HepG2 (cell line): ENCODE results near the gene FGF19. TPM values are rescaled to one million over a fixed set of nuclear protein-coding genes. Genes with fewer than 3 reads are reported as not detected.

Experiments used
- ATAC-seq: fragments of 200-7000 bp; cut with Tn5 transposase; 3 replicates; pipeline ENCODE4 v1.9.1; 2020; ENCODE audit warnings: mild to moderate bottlenecking, moderate library complexity
- BruUV-seq: library from RNA; stranded (reverse); fragments of 400-500 nt; replicated peaks from 2 replicates; lab custom pipeline; 2021; lab: Mats Ljungman, UMichigan
- CTCF ChIA-PET: fragments of 300-600 bp; formaldehyde crosslinking; extraction: SDS; loops from one replicate; lab custom pipeline; 2021; ENCODE audit warnings: low total read pairs, inconsistent platforms, low intra/inter-chr PET ratio; lab: Yijun Ruan, JAX
- POLR2A ChIA-PET: fragments of 350-600 bp; sonication (Branson Sonifier 250); formaldehyde crosslinking; loops from one replicate; lab custom pipeline; 2020; ENCODE audit warnings: antibody characterized with exemption, inconsistent platforms; lab: Yijun Ruan, JAX
- DNase-seq: peaks from one replicate; pipeline ENCODE4 v3.0.0-alpha.2; 2015; ENCODE audit warnings: low spot score
- FAIRE-seq: peaks from 3 replicates; lab custom pipeline; 2011; peaks lifted over from hg19 to GRCh38; lab: Jason Lieb, UNC
- H2AFZ ChIP-seq: one replicate; pipeline ENCODE4 v1.6.1; 2011; ENCODE audit warnings: low read length, inconsistent platforms
- H3K27ac ChIP-seq: fragments of 300-600 bp; 3 replicates; pipeline ENCODE4 v1.8.0; 2011; ENCODE audit warnings: mixed run types, mild to moderate bottlenecking, mixed read lengths, low read length, inconsistent platforms; ENCODE audit not compliant: insufficient read depth; ENCODE audit errors: extremely low read length
- H3K27me3 ChIP-seq, 2 experiments: fragments of 200-600 bp in 1 of 2; 2 replicates in 1 of 2; 3 replicates in 1 of 2; pipeline versions ENCODE4 v1.6.0 to v1.8.0; 2011; ENCODE audit warnings: low read length in 2 of 2, mild to moderate bottlenecking in 2 of 2, moderate library complexity in 2 of 2, inconsistent platforms in 1 of 2; ENCODE audit not compliant: insufficient read depth in 2 of 2, control insufficient read depth in 1 of 2
- H3K36me3 ChIP-seq, 2 experiments: fragments of 200-600 bp in 1 of 2; replicated peaks in 1 of 2; 2 replicates in 1 of 2; 3 replicates in 1 of 2; pipeline versions ENCODE4 v1.5.1 to v1.8.0; 2011; ENCODE audit warnings: low read length in 2 of 2, inconsistent platforms in 1 of 2; ENCODE audit not compliant: insufficient read depth in 2 of 2, control insufficient read depth in 1 of 2
- H3K4me1 ChIP-seq: 2 replicates; pipeline ENCODE4 v1.5.1; 2012; ENCODE audit warnings: low read length, inconsistent platforms; ENCODE audit not compliant: insufficient read depth
- H3K4me2 ChIP-seq: 2 replicates; pipeline ENCODE4 v1.6.0; 2011; ENCODE audit warnings: low read depth, low read length, inconsistent platforms
- H3K4me3 ChIP-seq, 3 experiments: fragments of 200-600 bp in 1 of 3; sonication (generic), shearing (Covaris generic) in 1 of 3; replicated peaks in 1 of 3; 2 replicates each; pipeline ENCODE4 v1.5.1; 2011 to 2016; ENCODE audit warnings: low read length in 3 of 3, inconsistent platforms in 2 of 3, low read depth in 2 of 3, mild to moderate bottlenecking in 2 of 3, control low read depth in 1 of 3, mixed read lengths in 1 of 3; ENCODE audit not compliant: insufficient read depth in 1 of 3
- H3K79me2 ChIP-seq: one replicate; pipeline ENCODE4 v1.6.1; 2011; ENCODE audit warnings: low read length, inconsistent platforms; ENCODE audit not compliant: insufficient read depth
- H3K9ac ChIP-seq: 2 replicates; pipeline ENCODE4 v1.6.0; 2011; ENCODE audit warnings: mild to moderate bottlenecking, low read depth, low read length, inconsistent platforms; ENCODE audit not compliant: insufficient read depth
- H3K9me3 ChIP-seq: 2 replicates; pipeline ENCODE4 v1.5.1; 2012; ENCODE audit warnings: mild to moderate bottlenecking, low read length
- H4K20me1 ChIP-seq: 2 replicates; pipeline ENCODE4 v1.6.0; 2011; ENCODE audit warnings: inconsistent platforms, mild to moderate bottlenecking, low read length, moderate library complexity; ENCODE audit not compliant: insufficient read depth
- ATRX ChIP-seq: sonication (generic); formaldehyde crosslinking; IDR thresholded peaks from 2 replicates; pipeline ENCODE4 v1.4.0; 2020; ENCODE audit warnings: missing genetic modification reagents, borderline replicate concordance
- DDIT3 ChIP-seq: sonication (generic); formaldehyde crosslinking; IDR thresholded peaks from 2 replicates; pipeline ENCODE4 v1.4.0; 2020; ENCODE audit warnings: mild to moderate bottlenecking, missing genetic modification reagents
- EED ChIP-seq: sonication (generic); formaldehyde crosslinking; IDR thresholded peaks from 2 replicates; pipeline ENCODE4 v1.5.0; 2020; ENCODE audit warnings: mild to moderate bottlenecking, missing genetic modification reagents
- GATAD1 ChIP-seq: IDR thresholded peaks from 2 replicates; pipeline ENCODE4 v1.6.1; 2016; ENCODE audit warnings: missing genetic modification reagents, missing compliant biosample characterization
- TGIF2 ChIP-seq: IDR thresholded peaks from 2 replicates; pipeline ENCODE4 v1.6.1; 2016; ENCODE audit warnings: control low read depth, missing compliant biosample characterization
- ZBTB7B ChIP-seq: sonication (generic); formaldehyde crosslinking; IDR thresholded peaks from 2 replicates; pipeline ENCODE4 v1.4.0; 2020; ENCODE audit warnings: missing genetic modification reagents
- WGBS: methylation state at CpG from one replicate; pipeline ENCODE4 v1.1.6; 2017; ENCODE audit warnings: low lambda C conversion rate; 5-methylcytosine and 5-hydroxymethylcytosine counted together
- in situ Hi-C: cut with HindIII; loops from 2 replicates; pipeline ENCODE4 v1.10.0; 2017; ENCODE audit warnings: low pct_unique_long_range_greater_than_20kb; ENCODE audit not compliant: extremely low pct_ligation_motif_present
- intact Hi-C: fragments of 100-400 bp; cut with micrococcal nuclease; formaldehyde crosslinking; loops from one replicate; pipeline ENCODE4 v1.10.0; 2022; ENCODE audit not compliant: unreplicated experiment
- polyA plus RNA-seq, 8 experiments: library from polyadenylated mRNA; depleted of rRNA in 3 of 8; stranded (reverse) in 7 of 8; unstranded in 1 of 8; fragments of >200 nt; fragmentation: Illumina TruSeq in 4 of 8; extraction: Trizol in 4 of 8; gene quantifications; 2 replicates each; pipeline versions ENCODE4 v1.2.1 to v1.2.3, GENCODE V29; 2011 to 2016; ENCODE audit warnings: low read depth in 4 of 8, missing spikeins in 1 of 8, mixed read lengths in 1 of 8; ENCODE audit not compliant: insufficient read depth in 1 of 8
- total RNA-seq, 5 experiments: library from RNA; depleted of rRNA; stranded (reverse); fragments of >200 nt; fragmentation: Illumina TruSeq; extraction: Trizol; gene quantifications; 2 replicates each; pipeline ENCODE4 v1.2.3, GENCODE V29; 2016; ENCODE audit warnings: low read depth in 1 of 5
- TF ChIP-seq, protein P1 (sequence below): sonication (generic); formaldehyde crosslinking; IDR thresholded peaks from 2 replicates; pipeline ENCODE4 v1.4.0; 2020; ENCODE audit warnings: missing genetic modification reagents, borderline replicate concordance

FGF19 gene
- total and polyA plus RNA-seq, 2 of the 13 experiments (the other 11 are each of a cell fraction or from before 2014, with no cell fraction given): 0.07 TPM; not detected in 1

- H2AFZ ChIP-seq: no peak overlapping the region
- peaks cover 6 to 34% of the 10 kb centered on the region in 2 experiments; a peak in 4 of 5 replicates for H3K27me3 ChIP-seq
- no peak overlapping the region for H3K9ac ChIP-seq
- no peak overlapping the region for H3K4me2 ChIP-seq
- intact Hi-C loops: no loop called here
- H3K4me1 ChIP-seq: peaks cover 9% of the 10 kb centered on the region; the same call in 1 of the 2 replicates
- H4K20me1 ChIP-seq: no peaks in the 10 kb centered on the region
- POLR2A ChIA-PET: no interaction called here
- H3K36me3 ChIP-seq: no peaks in the 10 kb centered on the region
- BruUV-seq: no TSS peak
- TF ChIP-seq, protein P1, sequence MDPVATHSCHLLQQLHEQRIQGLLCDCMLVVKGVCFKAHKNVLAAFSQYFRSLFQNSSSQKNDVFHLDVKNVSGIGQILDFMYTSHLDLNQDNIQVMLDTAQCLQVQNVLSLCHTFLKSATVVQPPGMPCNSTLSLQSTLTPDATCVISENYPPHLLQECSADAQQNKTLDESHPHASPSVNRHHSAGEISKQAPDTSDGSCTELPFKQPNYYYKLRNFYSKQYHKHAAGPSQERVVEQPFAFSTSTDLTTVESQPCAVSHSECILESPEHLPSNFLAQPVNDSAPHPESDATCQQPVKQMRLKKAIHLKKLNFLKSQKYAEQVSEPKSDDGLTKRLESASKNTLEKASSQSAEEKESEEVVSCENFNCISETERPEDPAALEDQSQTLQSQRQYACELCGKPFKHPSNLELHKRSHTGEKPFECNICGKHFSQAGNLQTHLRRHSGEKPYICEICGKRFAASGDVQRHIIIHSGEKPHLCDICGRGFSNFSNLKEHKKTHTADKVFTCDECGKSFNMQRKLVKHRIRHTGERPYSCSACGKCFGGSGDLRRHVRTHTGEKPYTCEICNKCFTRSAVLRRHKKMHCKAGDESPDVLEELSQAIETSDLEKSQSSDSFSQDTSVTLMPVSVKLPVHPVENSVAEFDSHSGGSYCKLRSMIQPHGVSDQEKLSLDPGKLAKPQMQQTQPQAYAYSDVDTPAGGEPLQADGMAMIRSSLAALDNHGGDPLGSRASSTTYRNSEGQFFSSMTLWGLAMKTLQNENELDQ (CRISPR knock-in tag): no peak
- TF ChIP-seq DDIT3: no peak
- no peak for TF ChIP-seq TGIF2 (CRISPR knock-in tag)
- no peak for TF ChIP-seq GATAD1
- TF ChIP-seq ZBTB7B (CRISPR knock-in tag): no peak
- TF ChIP-seq ATRX (CRISPR knock-in tag): no peak
- no peak for TF ChIP-seq EED (CRISPR knock-in tag)
- no CpG with 5 or more reads among the region's 11 CpGs for WGBS
- H3K9me3 ChIP-seq: no peaks in the 10 kb centered on the region
- H3K79me2 ChIP-seq: no peaks in the 10 kb centered on the region
- FAIRE-seq (no peak), DNase-seq (no peak), ATAC-seq (no peak)
- CTCF ChIA-PET: no interaction called here
- no peak overlapping the region for H3K4me3 ChIP-seq
- H3K27ac ChIP-seq: no peak overlapping the region
- in situ Hi-C loops: no loop called here
Observed at GRCh38 chr11:69748637-69749036, 44.8 kb upstream of the FGF19 start.
